SK-N-MC (cell line): ENCODE results near the gene SRRT.

Experiments
- EZH2 ChIP-seq: fragments of 200-600 bp; sonication (generic); IDR thresholded peaks from one replicate; pipeline ENCODE4 v1.6.1; 2017; ENCODE audit warnings: antibody characterized with exemption
- POLR2AphosphoS5 ChIP-seq: IDR thresholded peaks from 2 replicates; pipeline ENCODE4 v1.6.1; 2012; ENCODE audit warnings: mild to moderate bottlenecking, low read depth, low read length, borderline replicate concordance

DNA sequence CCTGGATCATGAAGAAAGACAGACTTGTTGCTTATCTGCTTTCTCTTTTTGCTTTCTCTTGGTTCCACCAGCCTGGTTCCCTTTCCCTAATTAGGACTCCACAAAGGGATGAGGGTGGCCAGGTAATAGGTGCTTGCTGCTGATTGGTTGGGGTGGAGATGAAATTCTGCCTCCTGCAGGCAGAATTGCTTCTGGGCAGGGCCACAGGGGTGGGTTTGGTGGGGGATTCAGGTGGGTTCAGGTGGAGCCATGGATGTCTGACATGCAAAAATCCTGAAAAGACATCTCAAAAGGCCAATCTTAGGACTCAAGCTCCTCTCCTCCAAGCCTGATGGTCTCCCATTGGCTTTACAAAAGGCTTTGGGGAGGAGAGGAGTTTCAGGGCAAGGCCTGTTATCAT is 46.1 kb downstream of the SRRT start:
- TF ChIP-seq EZH2 (no peak), POLR2AphosphoS5 (no peak)
